Endothelial cell of umbilical vein (primary cell): ENCODE results near the gene OPCML. TPM values are rescaled to one million over a fixed set of nuclear protein-coding genes. Genes with fewer than 3 reads are reported as not detected.

Source experiments
- BruUV-seq: library from RNA; stranded (reverse); fragments of 400-500 nt; replicated peaks from 2 replicates; lab custom pipeline; 2021; lab: Mats Ljungman, UMichigan
- CTCF ChIA-PET: fragments of 300-600, 350-600 bp; sonication (Branson Sonifier 250); formaldehyde crosslinking; loops from one replicate; lab custom pipeline; 2021; ENCODE audit warnings: antibody characterized with exemption, inconsistent platforms; lab: Charles Lee
- POLR2A ChIA-PET: fragments of 300-600, 350-600 bp; sonication (Branson Sonifier 250); formaldehyde crosslinking; loops from one replicate; lab custom pipeline; 2021; ENCODE audit warnings: antibody characterized with exemption, inconsistent platforms; lab: Charles Lee
- DNase-seq: peaks from one replicate; pipeline ENCODE4 v3.0.0-alpha.2; 2011; ENCODE audit warnings: low read depth, low spot score
- FAIRE-seq: peaks from 2 replicates; lab custom pipeline; 2011; peaks lifted over from hg19 to GRCh38; lab: Jason Lieb, UNC
- H2AFZ ChIP-seq: 2 replicates; pipeline ENCODE4 v1.6.0; 2012; ENCODE audit warnings: low read depth, low read length, control low read depth, inconsistent platforms
- H3K27ac ChIP-seq: 2 replicates; pipeline ENCODE4 v1.5.1; 2011; ENCODE audit warnings: low read depth, mild to moderate bottlenecking, control low read depth, low read length, moderate library complexity; ENCODE audit not compliant: insufficient read depth
- H3K27me3 ChIP-seq, 2 experiments: 2 replicates each; pipeline versions ENCODE4 v1.6.0 to v1.6.1; 2011; ENCODE audit warnings: low read length in 2 of 2, mixed read lengths in 1 of 2; ENCODE audit not compliant: control insufficient read depth in 2 of 2, insufficient read depth in 2 of 2
- H3K36me3 ChIP-seq, 2 experiments: 2 replicates in 1 of 2; 3 replicates in 1 of 2; pipeline ENCODE4 v1.5.1; 2011; ENCODE audit warnings: low read length in 2 of 2, mild to moderate bottlenecking in 1 of 2, moderate library complexity in 1 of 2; ENCODE audit not compliant: control insufficient read depth in 2 of 2, insufficient read depth in 2 of 2; ENCODE audit errors: extremely low read depth in 1 of 2
- H3K4me1 ChIP-seq: 3 replicates; pipeline ENCODE4 v1.5.1; 2011; ENCODE audit warnings: mild to moderate bottlenecking, low read length; ENCODE audit not compliant: control insufficient read depth, insufficient read depth; ENCODE audit errors: extremely low read depth
- H3K4me2 ChIP-seq: 2 replicates; pipeline ENCODE4 v1.6.1; 2011; ENCODE audit warnings: low read length, control low read depth, mixed read lengths; ENCODE audit not compliant: insufficient read depth
- H3K4me3 ChIP-seq, 3 experiments: fragments of 200-600 bp in 1 of 3; sonication (generic), shearing (Covaris generic) in 1 of 3; replicated peaks in 1 of 3; 2 replicates each; pipeline ENCODE4 v1.5.1; 2011 to 2016; ENCODE audit warnings: control low read depth in 3 of 3, low read length in 3 of 3, mild to moderate bottlenecking in 2 of 3, inconsistent platforms in 1 of 3, low read depth in 1 of 3, moderate library complexity in 1 of 3; ENCODE audit not compliant: insufficient read depth in 1 of 3
- H3K79me2 ChIP-seq: 2 replicates; pipeline ENCODE4 v1.6.0; 2012; ENCODE audit warnings: low read length, inconsistent platforms; ENCODE audit not compliant: control insufficient read depth, insufficient read depth
- H3K9ac ChIP-seq: replicated peaks from 2 replicates; pipeline ENCODE3; 2011; ENCODE audit warnings: low read length, control low read depth; ENCODE audit not compliant: insufficient read depth; ENCODE audit errors: extremely low read depth
- H3K9me1 ChIP-seq: replicated peaks from 3 replicates; pipeline ENCODE4 v1.6.0; 2011; ENCODE audit warnings: mild to moderate bottlenecking, low read length; ENCODE audit not compliant: control insufficient read depth, insufficient read depth; ENCODE audit errors: extremely low read depth
- H3K9me3 ChIP-seq: replicated peaks from 2 replicates; pipeline ENCODE4 v1.5.1; 2012; ENCODE audit warnings: low read length, inconsistent platforms; ENCODE audit not compliant: control insufficient read depth, insufficient read depth
- H4K20me1 ChIP-seq: replicated peaks from 2 replicates; pipeline ENCODE3; 2011; ENCODE audit warnings: mild to moderate bottlenecking, low read length; ENCODE audit not compliant: control insufficient read depth, insufficient read depth; ENCODE audit errors: extremely low read depth
- EZH2 ChIP-seq: IDR thresholded peaks from 2 replicates; pipeline ENCODE4 v1.6.1; 2012; ENCODE audit warnings: borderline replicate concordance, low read depth, mild to moderate bottlenecking, moderate library complexity, low read length, inconsistent platforms; ENCODE audit not compliant: severe bottlenecking
- FOS ChIP-seq: IDR thresholded peaks from 2 replicates; pipeline ENCODE4 v1.6.1; 2011; ENCODE audit warnings: mild to moderate bottlenecking, low read length, moderate library complexity, borderline replicate concordance; ENCODE audit not compliant: insufficient read depth
- GATA2 ChIP-seq: IDR thresholded peaks from 2 replicates; pipeline ENCODE4 v1.7.0; 2011; ENCODE audit warnings: low read depth, mild to moderate bottlenecking, moderate library complexity, mixed read lengths, low read length; ENCODE audit not compliant: insufficient read length, insufficient read depth
- JUN ChIP-seq: IDR thresholded peaks from 2 replicates; pipeline ENCODE4 v1.6.1; 2011; ENCODE audit warnings: borderline replicate concordance, low read depth; ENCODE audit not compliant: insufficient read length, insufficient read depth
- MAX ChIP-seq: IDR thresholded peaks from 2 replicates; pipeline ENCODE4 v1.6.1; 2011; ENCODE audit not compliant: insufficient read depth, insufficient read length
- MYC ChIP-seq: IDR thresholded peaks from one replicate; pipeline ENCODE4 v1.6.1; 2011; ENCODE audit warnings: mild to moderate bottlenecking, low read depth, low read length
- POLR2A ChIP-seq: IDR thresholded peaks from 2 replicates; pipeline ENCODE4 v1.6.1; 2012; ENCODE audit warnings: low read depth, mild to moderate bottlenecking, control low read depth, low read length
- POLR2AphosphoS5 ChIP-seq: IDR thresholded peaks from 2 replicates; pipeline ENCODE4 v1.6.1; 2012; ENCODE audit warnings: low read depth, mild to moderate bottlenecking, control low read depth, low read length, moderate library complexity; ENCODE audit not compliant: insufficient read depth
- dilution Hi-C: fragments of 300-500 bp; cut with MboI; formaldehyde crosslinking; loops from one replicate; pipeline ENCODE4 v1.15.0; 2019; ENCODE audit warnings: low sequenced_read_pairs; ENCODE audit not compliant: extremely low pct_ligation_motif_present
- intact Hi-C: fragments of 100-400 bp; cut with micrococcal nuclease; formaldehyde crosslinking; loops from one replicate; pipeline ENCODE4 v1.10.0; 2022
- polyA plus RNA-seq, 4 experiments: library from polyadenylated mRNA; depleted of rRNA in 3 of 4; stranded (reverse) in 3 of 4; unstranded in 1 of 4; fragments of >200 nt; gene quantifications; 2 replicates each; pipeline versions ENCODE4 v1.2.1 to v1.2.3, GENCODE V29; 2011 to 2012; ENCODE audit warnings: missing spikeins in 1 of 4
- total RNA-seq: library from RNA; stranded (reverse); gene quantifications from 2 replicates; pipeline ENCODE4 v1.2.3, GENCODE V29; 2021
- TF ChIP-seq, protein P1 (sequence below), 2 donors: IDR thresholded peaks; 1 replicate in 1 of 2; 2 replicates in 1 of 2; pipeline ENCODE4 v1.5.1; 2011; ENCODE audit warnings: low read length in 2 of 2, mild to moderate bottlenecking in 2 of 2, moderate library complexity in 2 of 2, control low read depth in 1 of 2, inconsistent platforms in 1 of 2, low read depth in 1 of 2; ENCODE audit not compliant: insufficient read depth in 1 of 2; ENCODE audit errors: extremely low read depth in 1 of 2

Gene OPCML
- total and polyA plus RNA-seq, 2 donors (not counting 3 experiments of a cell fraction or from before 2014, with no cell fraction given) = not detected

DNA sequence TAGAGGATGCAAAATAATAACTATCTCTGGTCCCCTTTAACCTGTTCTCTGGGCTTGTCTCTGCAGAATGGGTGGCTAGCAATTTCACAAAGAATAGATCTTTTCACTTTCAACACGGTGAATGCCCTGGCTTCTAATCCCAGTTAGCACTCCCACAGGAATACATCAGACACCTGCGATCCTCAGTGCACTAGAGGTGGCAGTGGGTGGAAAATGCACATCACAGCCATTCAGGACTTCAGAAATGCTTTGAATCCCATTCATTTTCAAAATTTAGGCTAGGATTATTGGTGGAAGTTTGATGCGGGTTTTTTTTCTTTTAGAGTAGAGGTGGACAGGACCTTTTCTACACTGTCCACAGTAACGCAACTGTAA lies 55.1 kb downstream of the OPCML start:
- Histone ChIP-seq H3K9me1 (no peaks in the 10 kb centered on the region), H3K27ac (no peak overlapping the region), H3K4me2 (no peak overlapping the region), H2AFZ (no peak overlapping the region), H3K4me1 (no peaks in the 10 kb centered on the region), H3K9ac (no peak overlapping the region), H3K36me3 (no peaks in the 10 kb centered on the region), H3K79me2 (no peaks in the 10 kb centered on the region), H3K9me3 (peaks cover 11% of the 10 kb centered on the region), H4K20me1 (no peaks in the 10 kb centered on the region), H3K4me3 (no peak overlapping the region), H3K27me3 (no peaks in the 10 kb centered on the region)
- dilution Hi-C loops (no loop called here), intact Hi-C loops (no loop called here)
- ChIA-PET CTCF (no interaction called here), POLR2A (no interaction called here)
- TF ChIP-seq POLR2AphosphoS5 (no peak), MYC (no peak), JUN (no peak), GATA2 (no peak), EZH2 (no peak), POLR2A (no peak), MAX (no peak), FOS (no peak)
- TF ChIP-seq, protein P1, sequence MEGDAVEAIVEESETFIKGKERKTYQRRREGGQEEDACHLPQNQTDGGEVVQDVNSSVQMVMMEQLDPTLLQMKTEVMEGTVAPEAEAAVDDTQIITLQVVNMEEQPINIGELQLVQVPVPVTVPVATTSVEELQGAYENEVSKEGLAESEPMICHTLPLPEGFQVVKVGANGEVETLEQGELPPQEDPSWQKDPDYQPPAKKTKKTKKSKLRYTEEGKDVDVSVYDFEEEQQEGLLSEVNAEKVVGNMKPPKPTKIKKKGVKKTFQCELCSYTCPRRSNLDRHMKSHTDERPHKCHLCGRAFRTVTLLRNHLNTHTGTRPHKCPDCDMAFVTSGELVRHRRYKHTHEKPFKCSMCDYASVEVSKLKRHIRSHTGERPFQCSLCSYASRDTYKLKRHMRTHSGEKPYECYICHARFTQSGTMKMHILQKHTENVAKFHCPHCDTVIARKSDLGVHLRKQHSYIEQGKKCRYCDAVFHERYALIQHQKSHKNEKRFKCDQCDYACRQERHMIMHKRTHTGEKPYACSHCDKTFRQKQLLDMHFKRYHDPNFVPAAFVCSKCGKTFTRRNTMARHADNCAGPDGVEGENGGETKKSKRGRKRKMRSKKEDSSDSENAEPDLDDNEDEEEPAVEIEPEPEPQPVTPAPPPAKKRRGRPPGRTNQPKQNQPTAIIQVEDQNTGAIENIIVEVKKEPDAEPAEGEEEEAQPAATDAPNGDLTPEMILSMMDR (IDR thresholded peaks at IDR 0.05; ENCODE audit: extremely low read depth in 1 of 2, insufficient read depth in 1 of 2, low read depth in 1 of 2, low read length in 2 of 2) = no peak
- BruUV-seq = no TSS peak
- no peak for FAIRE-seq
- no peak for DNase-seq
